DND-41 (cell line): ENCODE data around the gene DMKN.

Experiments used
- CTCF ChIP-seq: IDR thresholded peaks from 2 replicates; pipeline ENCODE4 v1.5.1; 2012; ENCODE audit warnings: borderline replicate concordance, low read length, moderate library complexity, mild to moderate bottlenecking; ENCODE audit not compliant: poor library complexity, severe bottlenecking; ENCODE audit errors: extremely low read depth
- EZH2 ChIP-seq: IDR thresholded peaks from 3 replicates; pipeline ENCODE4 v1.6.1; 2012; ENCODE audit warnings: borderline replicate concordance, low read depth, mild to moderate bottlenecking, moderate library complexity, low read length, inconsistent platforms; ENCODE audit not compliant: severe bottlenecking

GRCh38 chr19:35562336-35562735, 48.9 kb upstream of the DMKN start:
- TF ChIP-seq CTCF, result no peak
- TF ChIP-seq EZH2, result no peak
